GM12878 (cell line): Measurements from ENCODE around the gene CDH4. TPM values are rescaled to one million over a fixed set of nuclear protein-coding genes. Genes with fewer than 3 reads are reported as not detected.

ENCODE experiments used
- ATAC-seq: fragments of 200-7000 bp; cut with Tn5 transposase; 3 replicates; pipeline ENCODE4 v1.9.1; 2020; ENCODE audit warnings: mild to moderate bottlenecking, moderate library complexity
- BruUV-seq: library from RNA; stranded (reverse); fragments of 400-500 nt; replicated peaks from 2 replicates; lab custom pipeline; 2021; lab: Mats Ljungman, UMichigan
- CTCF ChIA-PET: fragments of 300-600 bp; sonication (Branson Sonifier 250); formaldehyde crosslinking; extraction: SDS; loops from one replicate; lab custom pipeline; 2021; ENCODE audit warnings: inconsistent platforms; lab: Yijun Ruan, JAX
- POLR2A ChIA-PET: fragments of 350-600 bp; formaldehyde crosslinking; extraction: SDS; loops from one replicate; lab custom pipeline; 2021; ENCODE audit warnings: inconsistent platforms; lab: Charles Lee
- RAD21 ChIA-PET: fragments of 300-600 bp; sonication (Branson Sonifier 250); formaldehyde crosslinking; loops from one replicate; lab custom pipeline; 2023; ENCODE audit warnings: antibody characterized with exemption; ENCODE audit not compliant: unreplicated experiment; lab: Charles Lee
- SMC1A ChIA-PET: fragments of 300-600 bp; sonication (Branson Sonifier 250); formaldehyde crosslinking; loops from one replicate; lab custom pipeline; 2023; ENCODE audit not compliant: unreplicated experiment, uncharacterized antibody; lab: Charles Lee
- DNase-seq: peaks from one replicate; pipeline ENCODE4 v3.0.0-alpha.2; 2011; ENCODE audit warnings: low read depth, low spot score
- FAIRE-seq: peaks from 3 replicates; lab custom pipeline; 2011; peaks lifted over from hg19 to GRCh38; lab: Jason Lieb, UNC
- H2AFZ ChIP-seq: 2 replicates; pipeline ENCODE4 v1.6.0; 2011; ENCODE audit warnings: low read depth, low read length, control low read depth; ENCODE audit not compliant: control insufficient read depth
- H3K27ac ChIP-seq: 2 replicates; pipeline ENCODE4 v1.5.1; 2011; ENCODE audit warnings: control low read depth; ENCODE audit not compliant: control insufficient read depth, insufficient read depth
- H3K27me3 ChIP-seq, 2 experiments: replicated peaks in 1 of 2; 2 replicates each; pipeline versions ENCODE4 v1.6.0 to v1.6.1; 2011; ENCODE audit warnings: low read length in 1 of 2; ENCODE audit not compliant: control insufficient read depth in 2 of 2, insufficient read depth in 2 of 2
- H3K36me3 ChIP-seq, 2 experiments: 2 replicates each; pipeline ENCODE4 v1.5.1; 2011; ENCODE audit warnings: low read length in 1 of 2; ENCODE audit not compliant: control insufficient read depth in 2 of 2, insufficient read depth in 2 of 2
- H3K4me1 ChIP-seq: 2 replicates; pipeline ENCODE4 v1.6.1; 2011; ENCODE audit warnings: mild to moderate bottlenecking, low read length, moderate library complexity, mixed read lengths; ENCODE audit not compliant: control insufficient read depth, insufficient read depth
- H3K4me2 ChIP-seq: 2 replicates; pipeline ENCODE4 v1.6.0; 2011; ENCODE audit warnings: control low read depth; ENCODE audit not compliant: control insufficient read depth, insufficient read depth
- H3K4me3 ChIP-seq: fragments of 200-600 bp; sonication (generic); 2 replicates; pipeline ENCODE4 v1.5.1; 2016
- H3K79me2 ChIP-seq: 2 replicates; pipeline ENCODE4 v1.6.0; 2011; ENCODE audit warnings: low read length; ENCODE audit not compliant: control insufficient read depth, insufficient read depth
- H3K9ac ChIP-seq: 2 replicates; pipeline ENCODE4 v1.8.0; 2011; ENCODE audit warnings: low read length, control low read depth, mixed read lengths; ENCODE audit not compliant: control insufficient read depth, insufficient read depth
- H3K9me3 ChIP-seq: replicated peaks from 3 replicates; pipeline ENCODE4 v1.5.1; 2011; ENCODE audit warnings: mild to moderate bottlenecking, low read length; ENCODE audit not compliant: control insufficient read depth, insufficient read depth
- H4K20me1 ChIP-seq: 2 replicates; pipeline ENCODE4 v1.6.0; 2011; ENCODE audit not compliant: control insufficient read depth, insufficient read depth
- EZH2 ChIP-seq: IDR thresholded peaks from 2 replicates; pipeline ENCODE4 v1.6.1; 2012; ENCODE audit warnings: low read depth, mild to moderate bottlenecking, control low read depth, inconsistent platforms, low read length, borderline replicate concordance; ENCODE audit not compliant: control insufficient read depth
- HDAC6 ChIP-seq: fragments of 200-600 bp; sonication (generic); IDR thresholded peaks from one replicate; pipeline ENCODE4 v1.8.0; 2017; ENCODE audit warnings: antibody characterized with exemption; ENCODE audit not compliant: unreplicated experiment
- NBN ChIP-seq: fragments of 450-650 bp; IDR thresholded peaks from 2 replicates; pipeline ENCODE4 v1.6.1; 2016
- POLR2AphosphoS2 ChIP-seq: IDR thresholded peaks from 2 replicates; pipeline ENCODE4 v1.6.1; 2011; ENCODE audit warnings: low read depth, mild to moderate bottlenecking, low read length, improper control_type of control experiment, moderate library complexity
- PRDM15 ChIP-seq: fragments of 450-650 bp; formaldehyde crosslinking; IDR thresholded peaks from 2 replicates; pipeline ENCODE4 v1.4.0; 2020; ENCODE audit warnings: mild to moderate bottlenecking, moderate library complexity
- RCOR1 ChIP-seq: conservative IDR thresholded peaks from 2 replicates; pipeline ENCODE4 v1.6.1; 2012; ENCODE audit warnings: low read depth, low read length, improper control_type of control experiment
- SPI1 ChIP-seq: IDR thresholded peaks from 2 replicates; pipeline ENCODE4 v1.6.1; 2011; ENCODE audit warnings: low read depth, mild to moderate bottlenecking, low read length, moderate library complexity, borderline replicate concordance; ENCODE audit not compliant: insufficient read depth
- WGBS: methylation state at CpG from one replicate; pipeline ENCODE4 v1.1.6; 2016; ENCODE audit warnings: low lambda C conversion rate; ENCODE audit not compliant: insufficient replicate concordance, insufficient coverage; ENCODE audit errors: missing lambda C conversion rate; 5-methylcytosine and 5-hydroxymethylcytosine counted together
- in situ Hi-C: fragments of 300-500 bp; cut with MboI; formaldehyde crosslinking; loops from 9 replicates; pipeline ENCODE4 v1.14.3; 2018; ENCODE audit warnings: mixed read lengths
- intact Hi-C: fragments of 100-400 bp; cut with micrococcal nuclease; formaldehyde crosslinking; loops from one replicate; pipeline ENCODE4 v1.14.2; 2022; ENCODE audit not compliant: unreplicated experiment
- polyA plus RNA-seq, 11 experiments: library from polyadenylated mRNA; depleted of rRNA in 4 of 11; unstranded in 6 of 11; stranded (reverse) in 5 of 11; fragments of >200 nt; fragmentation: Nextera tagmentation in 4 of 11; fragmentation: Illumina TruSeq in 1 of 11; extraction: Ambion mirVana in 4 of 11; extraction: Trizol in 1 of 11; gene quantifications; 1 replicate in 1 of 11; 2 replicates in 10 of 11; pipeline versions ENCODE4 v1.2.1 to v1.2.3, GENCODE V29; 2011 to 2016; ENCODE audit warnings: inconsistent platforms in 2 of 11, missing spikeins in 2 of 11, low read depth in 1 of 11
- total RNA-seq, 4 experiments: library from RNA; depleted of rRNA in 3 of 4; stranded (reverse); fragments of >200 nt in 3 of 4; fragmentation: Illumina TruSeq in 1 of 4; extraction: Trizol in 1 of 4; gene quantifications; 2 replicates each; pipeline versions ENCODE4 v1.2.1 to v1.2.3, GENCODE V29; 2013 to 2021
- TF ChIP-seq, protein P1 (sequence below): fragments of 450-650 bp; IDR thresholded peaks from 2 replicates; pipeline ENCODE4 v1.6.1; 2018; ENCODE audit warnings: borderline replicate concordance, mild to moderate bottlenecking; ENCODE audit not compliant: partially characterized antibody
- TF ChIP-seq, protein P2 (sequence below): fragments of 450-650 bp; IDR thresholded peaks from 2 replicates; pipeline ENCODE4 v1.6.1; 2017; ENCODE audit warnings: mild to moderate bottlenecking, low read depth, inconsistent platforms; ENCODE audit not compliant: poor library complexity, severe bottlenecking

CDH4 gene
- total and polyA plus RNA-seq, 10 of the 15 experiments (the other 5 are each of a cell fraction or from before 2014, with no cell fraction given), result not detected

GRCh38 chr20:61263938-61264337 is 11.9 kb downstream of the CDH4 start (continued):
- TF ChIP-seq EZH2, result no peak
- TF ChIP-seq, all 136 proteins: peak for 0

DNA sequence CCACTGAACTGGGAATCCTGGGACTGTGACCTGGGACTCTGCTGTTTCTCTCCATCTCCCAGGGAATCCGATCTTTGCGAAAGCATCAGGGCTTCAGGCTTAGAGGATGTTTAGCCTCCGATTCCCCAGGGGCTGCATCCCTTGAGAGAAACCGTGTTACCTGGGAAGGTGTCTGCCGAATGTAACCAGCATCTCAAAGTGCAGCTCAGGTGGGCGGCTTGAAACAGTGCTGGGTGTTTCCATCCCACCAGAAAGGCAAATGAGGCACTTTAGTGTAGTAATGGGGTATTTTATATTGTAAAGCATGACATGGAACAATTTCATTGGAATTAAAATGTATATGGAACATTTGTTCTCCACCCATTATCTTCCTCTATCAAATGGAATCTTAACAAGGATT is 15.2 kb downstream of the CDH4 start:
- no peak for FAIRE-seq
- H2AFZ ChIP-seq, result no peak overlapping the region
- H3K9ac ChIP-seq, result no peak overlapping the region
- ChIA-PET POLR2A (no interaction called here), RAD21 (no interaction called here), CTCF (no interaction called here), SMC1A (no interaction called here)
- no TSS peak for BruUV-seq
- no peak overlapping the region for H3K4me3 ChIP-seq
- intact Hi-C loops (no loop called here), in situ Hi-C loops (no loop called here)
- no peaks in the 10 kb centered on the region for H3K79me2 ChIP-seq
- H3K9me3 ChIP-seq, result no peaks in the 10 kb centered on the region; the same call in 2 of the 3 replicates
- no peak for DNase-seq
- H3K4me2 ChIP-seq, result no peak overlapping the region
- TF ChIP-seq POLR2AphosphoS2 (no peak), SPI1 (no peak), NBN (no peak), HDAC6 (no peak), RCOR1 (no peak), PRDM15 (CRISPR knock-in tag) (no peak)
- TF ChIP-seq, protein P1, sequence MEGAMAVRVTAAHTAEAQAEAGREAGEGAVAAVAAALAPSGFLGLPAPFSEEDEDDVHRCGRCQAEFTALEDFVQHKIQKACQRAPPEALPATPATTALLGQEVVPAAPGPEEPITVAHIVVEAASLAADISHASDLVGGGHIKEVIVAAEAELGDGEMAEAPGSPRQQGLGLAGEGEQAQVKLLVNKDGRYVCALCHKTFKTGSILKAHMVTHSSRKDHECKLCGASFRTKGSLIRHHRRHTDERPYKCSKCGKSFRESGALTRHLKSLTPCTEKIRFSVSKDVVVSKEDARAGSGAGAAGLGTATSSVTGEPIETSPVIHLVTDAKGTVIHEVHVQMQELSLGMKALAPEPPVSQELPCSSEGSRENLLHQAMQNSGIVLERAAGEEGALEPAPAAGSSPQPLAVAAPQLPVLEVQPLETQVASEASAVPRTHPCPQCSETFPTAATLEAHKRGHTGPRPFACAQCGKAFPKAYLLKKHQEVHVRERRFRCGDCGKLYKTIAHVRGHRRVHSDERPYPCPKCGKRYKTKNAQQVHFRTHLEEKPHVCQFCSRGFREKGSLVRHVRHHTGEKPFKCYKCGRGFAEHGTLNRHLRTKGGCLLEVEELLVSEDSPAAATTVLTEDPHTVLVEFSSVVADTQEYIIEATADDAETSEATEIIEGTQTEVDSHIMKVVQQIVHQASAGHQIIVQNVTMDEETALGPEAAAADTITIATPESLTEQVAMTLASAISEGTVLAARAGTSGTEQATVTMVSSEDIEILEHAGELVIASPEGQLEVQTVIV, result no peak
- TF ChIP-seq, protein P2, sequence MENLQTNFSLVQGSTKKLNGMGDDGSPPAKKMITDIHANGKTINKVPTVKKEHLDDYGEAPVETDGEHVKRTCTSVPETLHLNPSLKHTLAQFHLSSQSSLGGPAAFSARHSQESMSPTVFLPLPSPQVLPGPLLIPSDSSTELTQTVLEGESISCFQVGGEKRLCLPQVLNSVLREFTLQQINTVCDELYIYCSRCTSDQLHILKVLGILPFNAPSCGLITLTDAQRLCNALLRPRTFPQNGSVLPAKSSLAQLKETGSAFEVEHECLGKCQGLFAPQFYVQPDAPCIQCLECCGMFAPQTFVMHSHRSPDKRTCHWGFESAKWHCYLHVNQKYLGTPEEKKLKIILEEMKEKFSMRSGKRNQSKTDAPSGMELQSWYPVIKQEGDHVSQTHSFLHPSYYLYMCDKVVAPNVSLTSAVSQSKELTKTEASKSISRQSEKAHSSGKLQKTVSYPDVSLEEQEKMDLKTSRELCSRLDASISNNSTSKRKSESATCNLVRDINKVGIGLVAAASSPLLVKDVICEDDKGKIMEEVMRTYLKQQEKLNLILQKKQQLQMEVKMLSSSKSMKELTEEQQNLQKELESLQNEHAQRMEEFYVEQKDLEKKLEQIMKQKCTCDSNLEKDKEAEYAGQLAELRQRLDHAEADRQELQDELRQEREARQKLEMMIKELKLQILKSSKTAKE, result no peak
- no peaks in the 10 kb centered on the region for H3K4me1 ChIP-seq
- H3K27me3 ChIP-seq, result no peaks in the 10 kb centered on the region
- no peaks in the 10 kb centered on the region for H4K20me1 ChIP-seq
- H3K36me3 ChIP-seq, result no peaks in the 10 kb centered on the region
- no peak for ATAC-seq
- WGBS, result 49% methylated on average over 6 of the region's 6 CpGs
- no peak overlapping the region for H3K27ac ChIP-seq
